ENCODE results near the gene HOXA10.
A peak's percentile ranks its signal among the peaks of the same experiment; 100 is the strongest.

The HOXA10 gene

GRCh38 chr7:27179503-27180430 lies 5.6 kb upstream of the HOXA10 start:
- peak; percentile 44 for DNase-seq (ENCODE audit: low read depth)

- DNase-seq (ENCODE audit: low read depth): no peak
These were observed 4.9 kb upstream of the HOXA10 start for GRCh38 chr7:27179030-27179429.

GRCh38 chr7:27178366-27178765 lies 4.2 kb upstream of the HOXA10 start:
- no peak for DNase-seq (ENCODE audit: low read depth)

GRCh38 chr7:27177795-27178320 lies 3.7 kb upstream of the HOXA10 start:
- no peak for DNase-seq (ENCODE audit: low read depth)

- DNase-seq (ENCODE audit: low read depth): no peak
These were observed 3.1 kb upstream of the HOXA10 start for GRCh38 chr7:27176962-27177794.

GRCh38 chr7:27176524-27176845 lies 2.4 kb upstream of the HOXA10 start:
- DNase-seq (ENCODE audit: low read depth): no peak

- DNase-seq (ENCODE audit: low read depth): no peak
These were observed 1.8 kb upstream of the HOXA10 start for GRCh38 chr7:27175626-27176523.

GRCh38 chr7:27174874-27175625 lies 930 bp upstream of the HOXA10 start:
- no peak for DNase-seq (ENCODE audit: low read depth)

GRCh38 chr7:27173511-27173955 lies 587 bp downstream of the HOXA10 start:
- DNase-seq (ENCODE audit: low read depth): no peak

GRCh38 chr7:27172823-27173510 lies 1.2 kb downstream of the HOXA10 start:
- no peak for DNase-seq (ENCODE audit: low read depth)

GRCh38 chr7:27172315-27172774 lies 1.8 kb downstream of the HOXA10 start:
- no peak for DNase-seq (ENCODE audit: low read depth)

- DNase-seq (ENCODE audit: low read depth): no peak
These were observed 2.3 kb downstream of the HOXA10 start for GRCh38 chr7:27171637-27172314.

- DNase-seq (ENCODE audit: low read depth): no peak
These were observed 2.8 kb downstream of the HOXA10 start for GRCh38 chr7:27171325-27171636.

GRCh38 chr7:27170426-27171324 lies 3.4 kb downstream of the HOXA10 start:
- no peak for DNase-seq (ENCODE audit: low read depth)

GRCh38 chr7:27169658-27170425 lies 4.3 kb downstream of the HOXA10 start:
- DNase-seq (ENCODE audit: low read depth): no peak

GRCh38 chr7:27168265-27168947 lies 5.7 kb downstream of the HOXA10 start:
- no peak for DNase-seq (ENCODE audit: low read depth)

GRCh38 chr7:27167916-27168264 lies 6.2 kb downstream of the HOXA10 start:
- no peak for DNase-seq (ENCODE audit: low read depth)
